GM12878 (cell line): ENCODE results near the gene GPRIN1. TPM values are rescaled to one million over a fixed set of nuclear protein-coding genes. Genes with fewer than 3 reads are reported as not detected.

Experiments used
- BRCA1 ChIP-seq: IDR thresholded peaks from 2 replicates; pipeline ENCODE4 v1.6.1; 2011; ENCODE audit warnings: low read depth, low read length, improper control_type of control experiment
- HCFC1 ChIP-seq: fragments of 150-350 bp; IDR thresholded peaks from 2 replicates; pipeline ENCODE4 v1.6.1; 2014; ENCODE audit warnings: low read length
- HDAC6 ChIP-seq: fragments of 200-600 bp; sonication (generic); IDR thresholded peaks from one replicate; pipeline ENCODE4 v1.8.0; 2017; ENCODE audit warnings: antibody characterized with exemption; ENCODE audit not compliant: unreplicated experiment
- MTA2 ChIP-seq: fragments of 450-650 bp; IDR thresholded peaks from 2 replicates; pipeline ENCODE4 v1.6.1; 2016; ENCODE audit warnings: low read depth, mild to moderate bottlenecking, moderate library complexity
- RAD51 ChIP-seq: fragments of 450-650 bp; IDR thresholded peaks from 2 replicates; pipeline ENCODE4 v1.6.1; 2016; ENCODE audit warnings: moderate library complexity, mild to moderate bottlenecking, inconsistent platforms
- RELA ChIP-seq: fragments of 450-650 bp; IDR thresholded peaks from 2 replicates; pipeline ENCODE4 v1.8.0; 2014; ENCODE audit warnings: borderline replicate concordance; ENCODE audit not compliant: partially characterized antibody
- RUNX3 ChIP-seq: IDR thresholded peaks from 2 replicates; pipeline ENCODE4 v1.6.1; 2012; ENCODE audit warnings: low read length, inconsistent platforms
- YY1 ChIP-seq: IDR thresholded peaks from 2 replicates; pipeline ENCODE4 v1.6.1; 2011; ENCODE audit warnings: low read depth, mild to moderate bottlenecking, low read length
- ZNF687 ChIP-seq: fragments of 450-650 bp; IDR thresholded peaks from 2 replicates; pipeline ENCODE4 v1.6.1; 2017; ENCODE audit warnings: mild to moderate bottlenecking, moderate library complexity
- ZZZ3 ChIP-seq: IDR thresholded peaks from 2 replicates; pipeline ENCODE4 v1.6.1; 2011; ENCODE audit warnings: low read depth; ENCODE audit not compliant: control insufficient read depth, insufficient read length
- polyA plus RNA-seq, 11 experiments: library from polyadenylated mRNA; depleted of rRNA in 4 of 11; unstranded in 6 of 11; stranded (reverse) in 5 of 11; fragments of >200 nt; fragmentation: Nextera tagmentation in 4 of 11; fragmentation: Illumina TruSeq in 1 of 11; extraction: Ambion mirVana in 4 of 11; extraction: Trizol in 1 of 11; gene quantifications; 1 replicate in 1 of 11; 2 replicates in 10 of 11; pipeline versions ENCODE4 v1.2.1 to v1.2.3, GENCODE V29; 2011 to 2016; ENCODE audit warnings: inconsistent platforms in 2 of 11, missing spikeins in 2 of 11, low read depth in 1 of 11
- total RNA-seq, 4 experiments: library from RNA; depleted of rRNA in 3 of 4; stranded (reverse); fragments of >200 nt in 3 of 4; fragmentation: Illumina TruSeq in 1 of 4; extraction: Trizol in 1 of 4; gene quantifications; 2 replicates each; pipeline versions ENCODE4 v1.2.1 to v1.2.3, GENCODE V29; 2013 to 2021
- TF ChIP-seq, protein P1 (sequence below): IDR thresholded peaks from 2 replicates; pipeline ENCODE4 v1.6.1; 2012; ENCODE audit warnings: low read depth, low read length, improper control_type of control experiment

Gene GPRIN1
- total and polyA plus RNA-seq, 10 of the 15 experiments (the other 5 are each of a cell fraction or from before 2014, with no cell fraction given): 0.52 to 16.3 (median 4.5) TPM

DNA sequence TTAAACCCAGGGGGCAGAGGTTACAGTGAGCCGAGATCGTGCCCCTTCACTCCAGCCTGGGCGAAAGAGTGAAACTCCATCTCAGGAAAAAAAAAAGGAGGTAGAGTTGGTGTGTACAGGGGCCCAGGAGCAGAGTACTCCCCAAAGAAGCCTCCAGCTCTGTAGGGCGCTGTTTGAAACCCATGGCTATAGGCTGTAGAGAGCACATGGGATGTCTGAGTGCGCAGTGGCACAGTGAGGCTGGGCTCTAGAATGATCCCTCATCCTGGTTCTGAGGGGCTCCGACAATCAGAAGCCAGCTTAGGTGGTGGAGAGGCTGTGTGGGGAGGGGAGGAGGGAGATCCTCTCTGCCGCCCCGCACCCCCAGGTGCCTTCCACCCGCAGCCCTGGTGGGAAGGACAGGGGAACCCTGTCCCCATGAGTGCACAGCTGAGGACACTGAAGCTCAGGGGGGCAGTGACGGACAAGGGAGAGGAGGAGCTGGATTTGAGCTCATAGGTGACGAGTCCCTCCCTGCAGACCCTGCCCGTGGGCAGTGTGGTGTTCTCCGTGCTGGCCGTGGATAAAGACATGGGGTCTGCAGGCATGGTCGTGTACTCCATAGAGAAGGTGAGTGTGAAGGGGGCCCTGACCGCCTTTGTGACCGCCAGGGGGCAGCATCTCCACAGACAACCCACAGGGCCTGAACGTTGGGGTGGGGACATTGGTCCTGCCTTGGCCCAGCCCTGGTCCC lies 36.2 kb downstream of the GPRIN1 start (continued):
- TF ChIP-seq HCFC1: no peak
- no peak for TF ChIP-seq HDAC6
- TF ChIP-seq RUNX3: peak; percentile 54
- no peak for TF ChIP-seq ZNF687
- TF ChIP-seq BRCA1: no peak
- TF ChIP-seq ZZZ3: no peak
- TF ChIP-seq MTA2: no peak
- peak; percentile 45; the same call in 1 of the 2 replicates for TF ChIP-seq YY1
- TF ChIP-seq RAD51: no peak
- TF ChIP-seq, protein P1, sequence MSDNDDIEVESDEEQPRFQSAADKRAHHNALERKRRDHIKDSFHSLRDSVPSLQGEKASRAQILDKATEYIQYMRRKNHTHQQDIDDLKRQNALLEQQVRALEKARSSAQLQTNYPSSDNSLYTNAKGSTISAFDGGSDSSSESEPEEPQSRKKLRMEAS: no peak
- TF ChIP-seq RELA: no peak
